Right lobe of liver (tissue), 6 donors: ENCODE data around the gene SLC35A4. TPM values are rescaled to one million over a fixed set of nuclear protein-coding genes. Genes with fewer than 3 reads are reported as not detected.

Experiments used
- ATAC-seq, 4 donors: fragments of 200-7000 bp; cut with Tn5 transposase; one replicate each; pipeline ENCODE4 v1.9.1; 2020; ENCODE audit warnings: mild to moderate bottlenecking in 4 of 4, moderate library complexity in 4 of 4
- DNase-seq, 3 donors: peaks; one replicate each; pipeline ENCODE4 v3.0.0-alpha.2; 2020
- H3K27ac ChIP-seq, 3 donors: fragments of 200-600 bp; one replicate each; pipeline ENCODE4 v1.8.0; 2022
- H3K27me3 ChIP-seq, 2 donors: fragments of 200-600 bp; one replicate each; pipeline ENCODE4 v1.8.0; 2022
- H3K36me3 ChIP-seq, 4 donors: fragments of 200-600 bp; sonication (generic) in 1 of 4; one replicate each; pipeline versions ENCODE4 v1.5.1 to v1.8.0; 2017 to 2022; ENCODE audit warnings: control low read depth in 1 of 4
- H3K4me1 ChIP-seq, 4 donors: fragments of 200-600 bp; sonication (generic) in 1 of 4; one replicate each; pipeline versions ENCODE4 v1.5.1 to v1.8.0; 2017 to 2022; ENCODE audit warnings: control low read depth in 1 of 4
- H3K4me3 ChIP-seq, 3 donors: fragments of 200-600 bp; one replicate each; pipeline ENCODE4 v1.8.0; 2022
- H3K9me3 ChIP-seq, 4 donors: fragments of 200-600 bp; sonication (generic) in 1 of 4; one replicate each; pipeline versions ENCODE4 v1.5.1 to v1.8.0; 2017 to 2022; ENCODE audit warnings: control low read depth in 1 of 4
- POLR2A ChIP-seq: fragments of 450-650 bp; IDR thresholded peaks from one replicate; pipeline ENCODE4 v1.6.1; 2017; ENCODE audit warnings: antibody characterized with exemption, mild to moderate bottlenecking
- WGBS: methylation state at CpG from one replicate; pipeline ENCODE4 v1.1.6; 2018; ENCODE audit warnings: low coverage, low lambda C conversion rate; ENCODE audit not compliant: insufficient coverage; ENCODE audit errors: missing lambda C conversion rate; 5-methylcytosine and 5-hydroxymethylcytosine counted together
- intact Hi-C, 2 donors: fragments of 100-400 bp; cut with DNase I; formaldehyde crosslinking; loops; one replicate each; pipeline versions ENCODE4 v1.11.2 to v1.14.1; 2022
- total RNA-seq, 6 experiments: library from RNA; depleted of rRNA in 2 of 6; stranded (reverse); fragments of >200 nt in 2 of 6; fragmentation: NEBNext Ultra II Directional in 3 of 6; extraction: Animal tissue kit (Norgen Biotek cat#: 25700) in 3 of 6; gene quantifications; one replicate each; pipeline versions ENCODE4 v1.1.0 to v1.2.4, GENCODE V29; 2016 to 2023
- TF ChIP-seq, protein P1 (sequence below), 4 donors: fragments of 200-600 bp in 3 of 4; fragments of 450-650 bp in 1 of 4; IDR thresholded peaks; one replicate each; pipeline versions ENCODE4 v1.5.1 to v1.8.0; 2016 to 2022; ENCODE audit warnings: antibody characterized with exemption in 4 of 4, mild to moderate bottlenecking in 2 of 4
- donor health status: DM: no; HTN: yes; CAD: no.
- donor health status: DM: no; HTN: no; CAD: no.
- donor health status: DM: no; HTN: no; CAD: no.
- donor health status: DM: no; HTN: yes; CAD: no.
- donor health status: DM: no; HTN: yes; CAD: no.

The SLC35A4 gene
- total RNA-seq, 6 experiments from 2014 or later: 28.1 to 38.5 (median 30.2) TPM

DNA sequence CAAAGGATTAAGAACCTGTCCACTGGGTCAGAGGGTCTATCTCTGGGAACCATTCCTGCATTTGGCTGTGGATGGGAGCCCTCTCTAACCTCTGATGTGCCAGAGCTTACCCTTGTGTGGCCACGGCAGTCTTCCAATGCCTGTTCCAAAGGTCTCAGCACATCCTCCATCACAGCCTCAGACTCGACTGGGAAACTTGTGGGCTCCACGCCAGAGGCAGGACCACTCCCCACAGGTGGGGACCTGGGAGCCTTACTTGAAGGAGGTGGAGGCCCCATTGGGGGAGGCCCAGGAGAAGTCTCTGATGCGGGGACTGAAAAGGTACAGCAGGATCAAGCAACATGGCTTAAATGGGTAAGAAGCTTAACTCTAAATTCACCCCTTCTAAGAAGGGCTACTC is 12.8 kb upstream of the SLC35A4 start:
- Histone ChIP-seq H3K27ac (no peak overlapping the region), H3K4me1 (peaks cover 0 to 33% (median 20%) of the 10 kb centered on the region in 4 donors), H3K36me3 (peaks cover 0 to 25% (median 8%) of the 10 kb centered on the region in 4 donors), H3K9me3 (no peaks in the 10 kb centered on the region), H3K27me3 (no peaks in the 10 kb centered on the region), H3K4me3 (no peak overlapping the region)
- 100% methylated on average over 1 of the region's 4 CpGs for whole genome bisulfite sequencing
- intact Hi-C loops: no loop called here
- TF ChIP-seq POLR2A: no peak
- TF ChIP-seq, protein P1, sequence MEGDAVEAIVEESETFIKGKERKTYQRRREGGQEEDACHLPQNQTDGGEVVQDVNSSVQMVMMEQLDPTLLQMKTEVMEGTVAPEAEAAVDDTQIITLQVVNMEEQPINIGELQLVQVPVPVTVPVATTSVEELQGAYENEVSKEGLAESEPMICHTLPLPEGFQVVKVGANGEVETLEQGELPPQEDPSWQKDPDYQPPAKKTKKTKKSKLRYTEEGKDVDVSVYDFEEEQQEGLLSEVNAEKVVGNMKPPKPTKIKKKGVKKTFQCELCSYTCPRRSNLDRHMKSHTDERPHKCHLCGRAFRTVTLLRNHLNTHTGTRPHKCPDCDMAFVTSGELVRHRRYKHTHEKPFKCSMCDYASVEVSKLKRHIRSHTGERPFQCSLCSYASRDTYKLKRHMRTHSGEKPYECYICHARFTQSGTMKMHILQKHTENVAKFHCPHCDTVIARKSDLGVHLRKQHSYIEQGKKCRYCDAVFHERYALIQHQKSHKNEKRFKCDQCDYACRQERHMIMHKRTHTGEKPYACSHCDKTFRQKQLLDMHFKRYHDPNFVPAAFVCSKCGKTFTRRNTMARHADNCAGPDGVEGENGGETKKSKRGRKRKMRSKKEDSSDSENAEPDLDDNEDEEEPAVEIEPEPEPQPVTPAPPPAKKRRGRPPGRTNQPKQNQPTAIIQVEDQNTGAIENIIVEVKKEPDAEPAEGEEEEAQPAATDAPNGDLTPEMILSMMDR (IDR thresholded peaks at IDR 0.05): no peak
- ATAC-seq (no peak), DNase-seq (no peak)

GRCh38 chr5:140553657-140554056 is 11.0 kb upstream of the SLC35A4 start:
- TF ChIP-seq, protein P1 (IDR thresholded peaks at IDR 0.05): no peak
- TF ChIP-seq POLR2A: no peak
- intact Hi-C loops: no loop called here
- Histone ChIP-seq H3K36me3 (peaks cover 0 to 25% (median 8%) of the 10 kb centered on the region in 4 donors), H3K4me1 (peaks cover 0 to 34% (median 21%) of the 10 kb centered on the region in 4 donors), H3K27me3 (no peaks in the 10 kb centered on the region), H3K27ac (no peak overlapping the region), H3K4me3 (no peak overlapping the region), H3K9me3 (no peaks in the 10 kb centered on the region)
- WGBS: 68% methylated on average over 2 of the region's 2 CpGs
- DNase-seq (no peak), ATAC-seq (no peak)

DNA sequence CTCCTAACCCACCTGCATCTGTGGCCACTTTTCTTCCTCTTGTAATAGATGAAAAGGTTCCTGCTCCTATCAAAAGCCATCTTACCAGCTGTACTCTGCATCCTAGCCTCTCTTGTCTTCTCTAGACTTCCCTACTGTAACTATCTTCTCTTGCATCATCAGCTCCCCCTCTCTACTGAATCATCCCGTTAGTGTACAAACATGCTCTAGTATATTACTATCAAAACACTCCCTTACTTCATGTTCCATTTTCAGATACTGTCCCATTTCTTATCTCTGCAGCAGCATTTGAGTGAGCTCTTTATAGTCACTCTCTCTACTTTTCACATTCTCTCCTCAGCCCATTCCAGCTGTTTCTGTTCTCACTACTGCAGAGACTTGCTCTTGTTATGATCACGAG is 10.2 kb upstream of the SLC35A4 start:
- no peak overlapping the region for H3K4me3 ChIP-seq
- peaks cover 0 to 36% (median 18%) of the 10 kb centered on the region in 4 donors for H3K4me1 ChIP-seq
- no peaks in the 10 kb centered on the region for H3K27me3 ChIP-seq
- peaks cover 0 to 21% (median 8%) of the 10 kb centered on the region in 4 donors for H3K36me3 ChIP-seq
- 36% methylated on average over 2 of the region's 2 CpGs for WGBS
- TF ChIP-seq POLR2A: no peak
- TF ChIP-seq, protein P1 (IDR thresholded peaks at IDR 0.05): no peak
- H3K27ac ChIP-seq: no peak overlapping the region
- intact Hi-C loops: no loop called here
- H3K9me3 ChIP-seq: no peaks in the 10 kb centered on the region
- ATAC-seq: no peak
- no peak for DNase-seq

DNA sequence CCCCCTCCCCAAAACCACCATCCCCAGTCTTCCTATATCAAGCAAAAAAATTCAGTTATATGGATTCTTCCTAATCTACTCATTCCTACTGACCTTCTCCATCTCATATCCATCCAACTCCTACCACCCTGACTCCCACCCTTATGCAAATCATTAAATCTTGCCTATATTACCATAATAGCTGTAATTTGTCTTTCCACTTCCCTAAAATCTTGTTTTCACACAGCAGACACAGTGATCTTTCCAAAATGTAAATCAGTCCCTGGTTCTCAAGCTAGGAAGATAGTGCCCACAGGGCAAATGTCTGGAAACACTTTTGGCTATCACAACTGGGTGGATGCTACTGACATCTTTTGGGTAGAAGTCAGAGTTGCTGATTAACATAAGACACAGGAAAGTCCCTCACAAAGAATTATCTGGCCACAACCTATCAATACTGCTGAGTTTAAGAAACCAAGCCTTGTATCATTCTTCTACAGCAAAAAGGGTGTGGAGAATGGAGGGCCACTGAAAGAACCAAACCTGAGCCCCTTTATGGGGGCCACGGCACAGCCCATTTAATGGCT is 8.8 kb upstream of the SLC35A4 start:
- DNase-seq (no peak), ATAC-seq (no peak)
- intact Hi-C loops: no loop called here
- H3K27ac ChIP-seq: peak overlapping the region in 1 of 3 donors; percentile 92
- no peaks in the 10 kb centered on the region for H3K27me3 ChIP-seq
- peaks cover 0 to 46% (median 21%) of the 10 kb centered on the region in 4 donors for H3K4me1 ChIP-seq
- H3K4me3 ChIP-seq: peak overlapping the region in 2 of 3 donors; percentile 81 to 84
- TF ChIP-seq POLR2A: no peak
- TF ChIP-seq, protein P1 (IDR thresholded peaks at IDR 0.05): no peak
- peaks cover 0 to 10% (median 3%) of the 10 kb centered on the region in 4 donors for H3K36me3 ChIP-seq
- 57% methylated on average over 1 of the region's 1 CpG for WGBS
- no peaks in the 10 kb centered on the region for H3K9me3 ChIP-seq
